AG04450 (cell line): ENCODE data around the gene TMEM126A. TPM values are rescaled to one million over a fixed set of nuclear protein-coding genes. Genes with fewer than 3 reads are reported as not detected.
A peak's percentile ranks its signal among the peaks of the same experiment; 100 is the strongest.
"Not testable (repeated sequence)": the region's sequence is repeated elsewhere in the genome, so short reads cannot be mapped to it uniquely, and the experiment has no call there.

Experiments used
- CTCF ChIA-PET: fragments of 300-600, 350-600 bp; formaldehyde crosslinking; extraction: SDS; loops from one replicate; lab custom pipeline; 2022; ENCODE audit warnings: antibody characterized with exemption, inconsistent platforms; lab: Charles Lee
- POLR2A ChIA-PET: fragments of 350-600 bp; formaldehyde crosslinking; extraction: SDS; loops from one replicate; lab custom pipeline; 2021; ENCODE audit warnings: antibody characterized with exemption, inconsistent platforms; lab: Yijun Ruan, JAX
- DNase-seq: peaks from one replicate; pipeline ENCODE4 v3.0.0-alpha.2; 2011; ENCODE audit warnings: low read depth, low spot score
- H3K27ac ChIP-seq: one replicate; pipeline ENCODE4 v1.5.1; 2012; ENCODE audit warnings: low read depth, low read length, control low read depth
- H3K27me3 ChIP-seq: one replicate; pipeline ENCODE4 v1.6.0; 2012; ENCODE audit warnings: low read length; ENCODE audit not compliant: control insufficient read depth, insufficient read depth
- H3K4me3 ChIP-seq: 2 replicates; pipeline ENCODE4 v1.5.1; 2011; ENCODE audit warnings: mild to moderate bottlenecking, low read depth, low read length, control low read depth
- H3K9me3 ChIP-seq: 2 replicates; pipeline ENCODE4 v1.5.1; 2012; ENCODE audit warnings: low read length; ENCODE audit not compliant: control insufficient read depth, insufficient read depth
- polyA plus RNA-seq: library from polyadenylated mRNA; depleted of rRNA; stranded (reverse); fragments of >200 nt; gene quantifications from 2 replicates; pipeline ENCODE4 v1.2.3, GENCODE V29; 2011
- TF ChIP-seq, protein P1 (sequence below): IDR thresholded peaks from 2 replicates; pipeline ENCODE4 v1.5.1; 2011; ENCODE audit warnings: low read depth, low read length, control low read depth, inconsistent platforms

TMEM126A gene
- polyA plus RNA-seq, 1 experiment: 104 TPM

DNA sequence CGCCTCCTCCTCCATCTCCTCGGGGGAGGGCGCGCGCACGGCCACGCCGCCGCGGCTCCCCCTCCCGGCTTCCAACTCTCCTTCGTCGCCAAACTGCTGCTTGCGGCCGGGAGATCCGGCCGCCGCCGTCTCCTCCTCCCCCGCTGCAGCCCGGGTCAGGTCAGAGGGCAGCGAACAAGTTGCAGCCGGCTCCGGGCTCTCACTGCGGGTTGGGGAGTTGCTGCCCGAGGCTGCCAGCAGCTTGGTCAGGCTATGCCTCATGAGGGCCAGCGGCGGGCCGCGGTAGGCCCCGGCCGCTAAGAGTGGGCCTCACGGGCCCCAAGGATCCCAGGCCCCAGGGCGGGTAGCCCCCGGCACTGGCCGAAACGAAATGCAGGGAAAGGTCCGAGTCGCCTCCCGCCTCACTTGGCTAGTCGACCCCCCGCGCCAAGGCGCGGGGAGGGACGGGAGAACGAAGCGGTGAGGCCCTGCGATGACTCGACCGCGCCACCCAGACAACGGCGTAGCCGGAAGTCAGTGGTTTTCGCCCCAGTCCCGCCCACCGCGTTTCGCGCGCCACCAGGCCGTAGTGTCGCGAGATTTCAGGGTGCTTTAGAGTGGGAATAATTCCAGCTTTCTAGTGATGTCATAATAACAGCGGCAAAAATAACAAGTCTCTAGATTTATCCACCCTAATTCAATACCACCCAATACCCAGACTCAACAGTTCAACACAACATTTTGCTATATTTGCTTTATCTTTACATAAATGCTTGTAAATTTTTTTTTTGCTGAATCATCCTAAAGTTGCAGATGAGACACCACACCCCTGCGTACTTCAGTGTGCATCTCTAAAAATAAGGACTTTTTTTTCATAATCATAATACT lies 17.1 kb downstream of the TMEM126A start, which contains the start of gene CREBZF:
TSS of gene CREBZF (minus strand) at position 515 of the 867 bp plus-strand sequence. CDS start at position 261, 254 bp downstream.
- TF ChIP-seq, protein P1, sequence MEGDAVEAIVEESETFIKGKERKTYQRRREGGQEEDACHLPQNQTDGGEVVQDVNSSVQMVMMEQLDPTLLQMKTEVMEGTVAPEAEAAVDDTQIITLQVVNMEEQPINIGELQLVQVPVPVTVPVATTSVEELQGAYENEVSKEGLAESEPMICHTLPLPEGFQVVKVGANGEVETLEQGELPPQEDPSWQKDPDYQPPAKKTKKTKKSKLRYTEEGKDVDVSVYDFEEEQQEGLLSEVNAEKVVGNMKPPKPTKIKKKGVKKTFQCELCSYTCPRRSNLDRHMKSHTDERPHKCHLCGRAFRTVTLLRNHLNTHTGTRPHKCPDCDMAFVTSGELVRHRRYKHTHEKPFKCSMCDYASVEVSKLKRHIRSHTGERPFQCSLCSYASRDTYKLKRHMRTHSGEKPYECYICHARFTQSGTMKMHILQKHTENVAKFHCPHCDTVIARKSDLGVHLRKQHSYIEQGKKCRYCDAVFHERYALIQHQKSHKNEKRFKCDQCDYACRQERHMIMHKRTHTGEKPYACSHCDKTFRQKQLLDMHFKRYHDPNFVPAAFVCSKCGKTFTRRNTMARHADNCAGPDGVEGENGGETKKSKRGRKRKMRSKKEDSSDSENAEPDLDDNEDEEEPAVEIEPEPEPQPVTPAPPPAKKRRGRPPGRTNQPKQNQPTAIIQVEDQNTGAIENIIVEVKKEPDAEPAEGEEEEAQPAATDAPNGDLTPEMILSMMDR: no peak
- Histone ChIP-seq H3K9me3 (peaks cover 2% of the 10 kb centered on the region; the same call in 1 of the 2 replicates), H3K27me3 (no peaks in the 10 kb centered on the region), H3K4me3 (peak within 1 kb of the TSS; percentile 91), H3K27ac (peak within 1 kb of the TSS; percentile 97)
- DNase-seq: peak; percentile 87
- POLR2A ChIA-PET: interaction anchor here (0.5 to 4.3 kb wide), 7 partner anchors 16 to 150 kb away, joined by 3 to 43 read pairs (median 3); partner anchors contain the start of genes CCDC89 and TMEM126A
- CTCF ChIA-PET: interaction anchor here (0.7 to 1.3 kb wide), 3 partner anchors 21 to 884 kb away, joined by 3 to 5 read pairs (median 3); no protein-coding TSS in a partner anchor

DNA sequence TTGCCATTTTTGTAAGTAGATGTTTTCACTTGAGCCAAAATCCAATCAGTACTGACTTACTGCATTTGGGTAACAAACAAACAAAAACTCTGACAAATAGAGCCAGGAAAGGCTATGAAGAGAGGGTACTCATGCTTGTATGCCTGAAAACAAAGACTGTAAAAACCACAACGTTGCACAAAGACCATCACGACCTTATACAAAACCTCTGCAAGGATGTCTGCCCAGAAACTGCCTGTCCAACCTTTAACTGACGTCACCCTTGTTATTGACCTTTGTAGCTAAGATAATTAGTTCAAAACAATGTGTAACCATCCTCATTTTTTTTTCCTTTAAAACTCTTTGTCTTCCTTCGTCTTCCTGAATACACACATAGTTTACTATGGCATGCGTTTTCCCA lies 18.0 kb downstream of the TMEM126A start:
- ChIA-PET POLR2A (no interaction called here), CTCF (interaction anchor here (0.6 kb wide), 1 partner anchor 611 kb away, joined by 4 read pairs; no protein-coding TSS in a partner anchor)
- TF ChIP-seq, protein P1: no peak
- H3K4me3 ChIP-seq: no peak overlapping the region
- no peak for DNase-seq
- peaks cover 2% of the 10 kb centered on the region; the same call in 1 of the 2 replicates for H3K9me3 ChIP-seq
- no peak overlapping the region for H3K27ac ChIP-seq
- H3K27me3 ChIP-seq: no peaks in the 10 kb centered on the region

DNA sequence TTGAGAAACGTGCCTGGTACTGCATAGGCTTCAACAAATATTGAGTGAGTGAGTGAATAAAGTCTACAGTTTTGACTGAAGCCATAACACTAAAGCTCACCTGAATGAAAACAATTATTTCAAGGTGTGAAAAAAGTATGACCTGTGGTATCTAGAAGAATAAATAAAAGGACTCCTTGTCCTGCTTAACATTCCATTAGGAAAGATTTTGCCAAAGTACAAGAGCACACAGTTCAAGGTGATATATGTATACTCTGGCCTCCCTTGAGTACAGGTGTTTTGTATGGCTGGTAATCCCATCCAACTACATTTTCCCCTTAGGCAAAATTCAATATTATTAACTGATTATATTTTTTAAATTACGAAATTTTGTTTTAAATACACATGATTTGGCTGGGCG lies 18.9 kb downstream of the TMEM126A start:
- CTCF ChIA-PET: no interaction called here
- Histone ChIP-seq H3K9me3 (peaks cover 2% of the 10 kb centered on the region; the same call in 1 of the 2 replicates), H3K4me3 (no peak overlapping the region), H3K27ac (no peak overlapping the region), H3K27me3 (no peaks in the 10 kb centered on the region)
- POLR2A ChIA-PET: no interaction called here
- no peak for DNase-seq
- TF ChIP-seq, protein P1: no peak

DNA sequence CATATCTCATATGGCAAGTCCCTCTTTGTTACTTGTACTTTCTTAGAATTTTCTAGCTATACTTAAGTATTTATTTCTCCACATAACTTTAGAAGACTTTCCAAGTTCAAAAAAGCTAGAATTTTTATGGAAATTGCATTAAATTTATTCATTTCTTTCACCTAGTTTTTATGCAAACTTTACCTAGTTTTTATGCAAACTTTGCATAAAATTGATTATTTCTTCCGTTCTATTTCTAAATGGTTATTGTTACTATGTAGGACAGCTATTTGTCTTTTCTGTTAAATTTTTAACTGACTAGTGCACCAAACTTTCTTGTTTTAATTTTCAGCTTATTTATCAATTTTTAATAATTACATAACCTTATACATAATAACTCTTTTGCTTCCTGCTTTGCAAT lies 20.4 kb downstream of the TMEM126A start:
- ChIA-PET CTCF (no interaction called here), POLR2A (interaction anchor here (2.2 kb wide), 1 partner anchor 18 kb away, joined by 6 read pairs; the partner anchor contains the start of gene CCDC89)
- Histone ChIP-seq H3K27ac (no peak overlapping the region), H3K4me3 (no peak overlapping the region), H3K27me3 (no peaks in the 10 kb centered on the region), H3K9me3 (peaks cover 7% of the 10 kb centered on the region; the same call in 1 of the 2 replicates)
- no peak for DNase-seq
- TF ChIP-seq, protein P1: no peak

DNA sequence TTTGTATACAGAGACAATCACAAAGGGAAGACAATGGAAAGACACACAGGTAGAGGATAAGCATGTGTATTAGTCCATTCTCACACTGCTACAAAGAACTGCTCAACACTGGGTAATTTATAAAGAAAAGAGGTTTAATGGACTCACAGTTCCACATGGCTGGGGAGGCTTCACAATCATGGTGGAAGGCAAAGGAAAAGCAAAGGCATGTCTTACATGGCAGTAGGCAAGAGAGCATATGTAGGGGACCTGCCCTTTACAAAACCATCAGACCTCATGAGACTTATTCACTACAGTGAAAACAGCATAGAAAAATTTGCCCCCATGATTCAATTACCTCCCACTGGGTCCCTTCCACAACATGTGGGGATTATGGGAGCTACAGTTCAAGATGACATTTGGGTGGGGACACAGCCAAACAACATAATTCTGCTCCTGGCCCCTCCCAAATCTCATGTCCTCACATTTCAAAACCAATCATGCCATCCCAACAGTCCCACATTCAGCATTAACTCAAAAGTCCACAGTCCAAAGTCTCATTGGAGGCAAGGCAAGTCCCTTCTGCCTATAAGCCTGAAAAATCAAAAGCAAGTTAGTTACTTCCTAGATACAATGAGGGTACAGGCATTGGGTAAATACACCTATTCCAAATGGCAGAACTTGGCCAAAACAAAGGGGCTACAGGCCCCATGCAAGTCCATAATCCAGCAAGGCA lies 23.3 kb downstream of the TMEM126A start:
- H3K9me3 ChIP-seq, CTCF ChIA-PET, POLR2A ChIA-PET, DNase-seq, H3K4me3 ChIP-seq, H3K27me3 ChIP-seq, H3K27ac ChIP-seq: not testable (repeated sequence)
